ENCODE results near the gene KIAA1328. TPM values are rescaled to one million over a fixed set of nuclear protein-coding genes. Genes with fewer than 3 reads are reported as not detected.

The KIAA1328 gene
- total and polyA plus RNA-seq, 9 of the 15 experiments (the other 6 are each of a cell fraction or from before 2014, with no cell fraction given) = 4.0 to 8.6 (median 7.4) TPM

DNA sequence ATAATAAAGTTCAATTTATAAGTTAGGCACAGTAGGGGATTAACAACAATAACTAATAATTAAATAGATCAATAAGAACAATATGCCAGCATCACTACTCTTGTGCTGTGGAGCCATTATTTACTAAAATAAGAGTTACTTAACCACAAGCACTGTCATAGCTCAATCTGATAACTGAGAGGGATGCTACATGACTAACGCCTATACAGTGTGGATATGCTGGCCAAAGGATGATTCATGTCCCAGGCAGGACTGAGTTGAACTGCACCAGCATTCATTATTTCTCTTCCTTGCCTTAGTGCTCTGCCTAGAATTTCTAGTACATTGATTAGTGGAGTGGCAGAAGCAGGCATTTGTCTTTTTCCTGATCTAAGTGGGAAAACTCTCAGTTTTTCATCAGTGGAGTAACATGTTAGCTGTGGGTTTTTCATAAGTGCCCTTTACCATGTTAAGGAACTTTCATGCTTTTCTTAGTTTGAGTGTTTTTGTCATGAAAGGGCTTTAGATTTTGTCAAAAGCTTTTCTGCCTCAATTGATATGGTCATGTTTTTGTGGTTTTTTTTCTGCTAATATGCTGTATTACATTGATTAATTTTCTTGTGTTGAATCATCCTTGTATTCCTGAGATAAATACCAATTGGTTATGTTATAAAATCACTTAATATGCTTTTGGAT lies 21.7 kb downstream of the KIAA1328 start:
- in situ Hi-C loops (cut with MboI) (no loop called here), intact Hi-C loops (cut with micrococcal nuclease) (no loop called here)
- H4K20me1 ChIP-seq (replicated peaks; ENCODE audit: control insufficient read depth, insufficient read depth, low read length) = no peaks in the 10 kb centered on the region
- no peaks in the 10 kb centered on the region for H3K9me3 ChIP-seq (replicated peaks; ENCODE audit: control insufficient read depth, insufficient read depth, low read depth, low read length)
- H2AFZ ChIP-seq (ENCODE audit: low read depth, low read length) = no peak overlapping the region
- DNase-seq (ENCODE audit: extremely low read depth in 1 of 4, low spot score in 3 of 4) (peak in 2 of 4 experiments; percentile 34 to 68), FAIRE-seq (peak; percentile 90), ATAC-seq (peak; percentile 98)
- BruUV-seq (replicated peaks) = no TSS peak
- ChIA-PET CTCF (ENCODE audit: low intra/inter-chr PET ratio) (no interaction called here), POLR2A (interaction anchor here (0.8 to 1.9 kb wide), 5 partner anchors 10 to 28 kb away, joined by 3 to 4 read pairs (median 4); partner anchors contain the start of genes KIAA1328 and TPGS2)
- no peak overlapping the region for H3K27ac ChIP-seq (ENCODE audit: extremely low read depth, low read depth, low read length)
- H3K79me2 ChIP-seq (ENCODE audit: control insufficient read depth, insufficient read depth, low read length) = no peaks in the 10 kb centered on the region
- no peak overlapping the region for H3K4me3 ChIP-seq
- H3K4me2 ChIP-seq (ENCODE audit: insufficient read depth, low read length) = no peak overlapping the region
- 0% methylated on average over 1 of the region's 1 CpG for WGBS (ENCODE audit: insufficient coverage, low coverage, missing lambda C conversion rate)
- H3K9me1 ChIP-seq (ENCODE audit: control insufficient read depth, insufficient read depth, low read length) = no peaks in the 10 kb centered on the region
- no peaks in the 10 kb centered on the region for H3K27me3 ChIP-seq (ENCODE audit: control insufficient read depth in 2 of 2, insufficient read depth in 2 of 2, low read length in 2 of 2)
- no peak overlapping the region for H3K9ac ChIP-seq (ENCODE audit: insufficient read depth in 1 of 2, low read depth in 2 of 2, low read length in 2 of 2)
- peaks cover 0 to 3% of the 10 kb centered on the region in 2 experiments; a peak in 2 of 5 replicates for H3K4me1 ChIP-seq (replicated peaks in 1 of 2; ENCODE audit: control insufficient read depth in 2 of 2, insufficient read depth in 2 of 2, low read length in 2 of 2)
- H3K36me3 ChIP-seq (ENCODE audit: control insufficient read depth, insufficient read depth, low read length) = no peaks in the 10 kb centered on the region
- TF ChIP-seq POLR3G (IDR thresholded peaks at IDR 0.05; ENCODE audit: extremely low read depth, insufficient read length, insufficient replicate concordance) = no peak
- TF ChIP-seq DPF2 (IDR thresholded peaks at IDR 0.05) = peak; percentile 71
- TF ChIP-seq MLX (CRISPR knock-in tag; conservative IDR thresholded peaks at IDR 0.05) = no peak
- TF ChIP-seq ZNF41 (CRISPR knock-in tag; conservative IDR thresholded peaks at IDR 0.05) = no peak
- TF ChIP-seq CTBP1 (IDR thresholded peaks at IDR 0.05; ENCODE audit: borderline replicate concordance) = peak; percentile 93
- no peak for TF ChIP-seq TSC22D4 (tag; IDR thresholded peaks at IDR 0.05)
- TF ChIP-seq NCOA2 (IDR thresholded peaks at IDR 0.05; ENCODE audit: partially characterized antibody in 2 of 2) = no peak
- TF ChIP-seq ZNF24 (IDR thresholded peaks at IDR 0.05) = peak; percentile 86
- peak; percentile 57 to 59 for TF ChIP-seq KDM1A (IDR thresholded peaks at IDR 0.05)
- TF ChIP-seq FOSL1 (tag; conservative IDR thresholded peaks at IDR 0.05) = peak; percentile 95
- peak; percentile 86 for TF ChIP-seq JUN (IDR thresholded peaks at IDR 0.05; ENCODE audit: borderline replicate concordance, low read depth, low read length)
- no peak for TF ChIP-seq JUN (CRISPR knock-in tag; IDR thresholded peaks at IDR 0.05; ENCODE audit: borderline replicate concordance)
- no peak for TF ChIP-seq NCOR1 (IDR thresholded peaks at IDR 0.05)
- no peak for TF ChIP-seq SREBF1 (IDR thresholded peaks at IDR 0.05; ENCODE audit: borderline replicate concordance, low read depth, low read length)
- peak; percentile 86 for TF ChIP-seq MECOM (CRISPR knock-in tag; IDR thresholded peaks at IDR 0.05)
- no peak for TF ChIP-seq HMG20A (CRISPR knock-in tag; conservative IDR thresholded peaks at IDR 0.05)
- TF ChIP-seq, protein P1, sequence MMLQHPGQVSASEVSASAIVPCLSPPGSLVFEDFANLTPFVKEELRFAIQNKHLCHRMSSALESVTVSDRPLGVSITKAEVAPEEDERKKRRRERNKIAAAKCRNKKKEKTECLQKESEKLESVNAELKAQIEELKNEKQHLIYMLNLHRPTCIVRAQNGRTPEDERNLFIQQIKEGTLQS (IDR thresholded peaks at IDR 0.05) = peak; percentile 80
- TF ChIP-seq, protein P1 (CRISPR knock-in tag; conservative IDR thresholded peaks at IDR 0.05) = no peak
- peak; percentile 77 for TF ChIP-seq SMARCE1 (IDR thresholded peaks at IDR 0.05)
- peak; percentile 75 for TF ChIP-seq ARID1B (IDR thresholded peaks at IDR 0.05)
- TF ChIP-seq C11orf30 (IDR thresholded peaks at IDR 0.05; ENCODE audit: low read depth) = peak; percentile 6; the same call in 1 of the 2 replicates
- no peak for TF ChIP-seq ARNT (IDR thresholded peaks at IDR 0.05)
- 0 out of 2 replicates have a peak, but pooled peaks have one; percentile 17 for TF ChIP-seq GATAD2B (IDR thresholded peaks at IDR 0.05; ENCODE audit: borderline replicate concordance)
- 0 out of 2 replicates have a peak, but pooled peaks have one; percentile 29 for TF ChIP-seq LCOR (CRISPR knock-in tag; IDR thresholded peaks at IDR 0.05)
- peak in 1 of 2 experiments; percentile 94; a peak in 2 of 4 replicates for TF ChIP-seq RCOR1 (IDR thresholded peaks at IDR 0.05; ENCODE audit: borderline replicate concordance in 1 of 2, low read depth in 2 of 2, low read length in 2 of 2)

Data from K562 (cell line).